Liver (tissue), 9 donors: ENCODE measurements around the gene ANGPT4. TPM values are rescaled to one million over a fixed set of nuclear protein-coding genes. Genes with fewer than 3 reads are reported as not detected.
A peak's percentile ranks its signal among the peaks of the same experiment; 100 is the strongest.

ENCODE experiments used
- DNase-seq: peaks from one replicate; pipeline ENCODE4 v3.0.0-alpha.2; 2017; ENCODE audit warnings: low spot score
- H3K27ac ChIP-seq, 2 donors: one replicate each; pipeline ENCODE4 v1.7.0; 2013; ENCODE audit warnings: inconsistent platforms in 2 of 2, low read length in 2 of 2, control low read depth in 1 of 2, low read depth in 1 of 2, mild to moderate bottlenecking in 1 of 2
- H3K27me3 ChIP-seq, 4 donors: one replicate each; pipeline versions ENCODE4 v1.6.1 to v1.7.0; 2013; ENCODE audit warnings: low read length in 3 of 4, inconsistent platforms in 1 of 4, mild to moderate bottlenecking in 1 of 4, moderate library complexity in 1 of 4; ENCODE audit not compliant: control insufficient read depth in 4 of 4, insufficient read depth in 4 of 4
- H3K36me3 ChIP-seq, 4 donors: one replicate each; pipeline versions ENCODE4 v1.6.1 to v1.7.0; 2013; ENCODE audit warnings: low read length in 3 of 4, mild to moderate bottlenecking in 3 of 4, low read depth in 1 of 4, moderate library complexity in 1 of 4; ENCODE audit not compliant: control insufficient read depth in 4 of 4, insufficient read depth in 3 of 4
- H3K4me1 ChIP-seq, 4 donors: one replicate each; pipeline versions ENCODE4 v1.6.1 to v1.7.0; 2013; ENCODE audit warnings: low read length in 3 of 4, mild to moderate bottlenecking in 3 of 4, moderate library complexity in 1 of 4; ENCODE audit not compliant: control insufficient read depth in 4 of 4, insufficient read depth in 4 of 4
- H3K4me3 ChIP-seq, 3 donors: one replicate each; pipeline versions ENCODE4 v1.6.1 to v1.7.0; 2013; ENCODE audit warnings: low read length in 3 of 3, control low read depth in 1 of 3, low read depth in 1 of 3, mild to moderate bottlenecking in 1 of 3
- H3K9ac ChIP-seq, 2 donors: one replicate each; pipeline ENCODE4 v1.7.0; 2013; ENCODE audit warnings: low read length in 2 of 2, mild to moderate bottlenecking in 2 of 2, moderate library complexity in 2 of 2, control low read depth in 1 of 2, low read depth in 1 of 2
- H3K9me3 ChIP-seq, 4 donors: one replicate each; pipeline versions ENCODE4 v1.6.1 to v1.7.0; 2013; ENCODE audit warnings: low read length in 3 of 4; ENCODE audit not compliant: control insufficient read depth in 4 of 4
- ATF3 ChIP-seq: IDR thresholded peaks from 2 replicates; pipeline ENCODE4 v1.6.1; 2016; ENCODE audit warnings: antibody characterized with exemption
- FOXA1 ChIP-seq: IDR thresholded peaks from 2 replicates; pipeline ENCODE4 v1.6.1; 2016; ENCODE audit warnings: antibody characterized with exemption
- FOXA2 ChIP-seq: IDR thresholded peaks from 2 replicates; pipeline ENCODE4 v1.6.1; 2016; ENCODE audit warnings: antibody characterized with exemption
- GABPA ChIP-seq, 2 donors: IDR thresholded peaks in 1 of 2; conservative IDR thresholded peaks in 1 of 2; 2 replicates each; pipeline ENCODE4 v1.6.1; 2016; ENCODE audit warnings: antibody characterized with exemption in 2 of 2, mild to moderate bottlenecking in 1 of 2, moderate library complexity in 1 of 2
- HNF4A ChIP-seq, 2 donors: conservative IDR thresholded peaks; 2 replicates each; pipeline ENCODE4 v1.6.1; 2016; ENCODE audit warnings: antibody characterized with exemption in 2 of 2, mild to moderate bottlenecking in 2 of 2
- HNF4G ChIP-seq: IDR thresholded peaks from 2 replicates; pipeline ENCODE4 v1.6.1; 2016; ENCODE audit warnings: antibody characterized with exemption
- JUND ChIP-seq, 2 donors: IDR thresholded peaks; 2 replicates each; pipeline ENCODE4 v1.6.1; 2016; ENCODE audit warnings: antibody characterized with exemption in 2 of 2
- MAX ChIP-seq: IDR thresholded peaks from 2 replicates; pipeline ENCODE4 v1.6.1; 2016; ENCODE audit warnings: antibody characterized with exemption
- REST ChIP-seq: IDR thresholded peaks from 2 replicates; pipeline ENCODE4 v1.6.1; 2016; ENCODE audit warnings: antibody characterized with exemption, mild to moderate bottlenecking
- RXRA ChIP-seq, 2 donors: IDR thresholded peaks; 2 replicates each; pipeline ENCODE4 v1.6.1; 2017 to 2018; ENCODE audit warnings: antibody characterized with exemption in 2 of 2, mild to moderate bottlenecking in 1 of 2
- SP1 ChIP-seq: IDR thresholded peaks from 2 replicates; pipeline ENCODE4 v1.6.1; 2018; ENCODE audit warnings: antibody characterized with exemption, mild to moderate bottlenecking
- TAF1 ChIP-seq: conservative IDR thresholded peaks from 2 replicates; pipeline ENCODE4 v1.6.1; 2016; ENCODE audit warnings: antibody characterized with exemption, mild to moderate bottlenecking
- YY1 ChIP-seq: IDR thresholded peaks from 2 replicates; pipeline ENCODE4 v1.6.1; 2016; ENCODE audit warnings: antibody characterized with exemption, mild to moderate bottlenecking
- WGBS: extraction: QIAGEN DNeasy Blood & Tissue Kit; methylation state at CpG from one replicate; pipeline ENCODE4 v1.1.7; 2013; 5-methylcytosine and 5-hydroxymethylcytosine counted together
- polyA plus RNA-seq, 2 donors: library from polyadenylated mRNA; stranded (reverse) in 1 of 2; unstranded in 1 of 2; fragments of 200-250 nt in 1 of 2; fragments of >200 nt in 1 of 2; fragmentation: Nextera tagmentation in 1 of 2; extraction: Ambion mirVana in 1 of 2; gene quantifications; one replicate each; pipeline versions ENCODE4 v1.2.1 to v1.2.3, GENCODE V29; 2013 to 2015
- total RNA-seq, 2 donors: library from RNA; depleted of rRNA; stranded (reverse); fragments of >200 nt; gene quantifications; one replicate each; pipeline ENCODE4 v1.2.3, GENCODE V29; 2014
- TF ChIP-seq, protein P1 (sequence below): fragments of 150-350 bp; IDR thresholded peaks from 2 replicates; pipeline ENCODE4 v1.5.1; 2017; ENCODE audit warnings: improper control_type of control experiment, low read depth, low read length; ENCODE audit not compliant: missing input control
- TF ChIP-seq, protein P2 (sequence below): IDR thresholded peaks from 2 replicates; pipeline ENCODE4 v1.6.1; 2016; ENCODE audit warnings: antibody characterized with exemption
- donor health status: healthy.
- donor health status: healthy.
- donor health status: healthy.
- donor health status: healthy.
- donor health status: healthy.

ANGPT4 gene
- total and polyA plus RNA-seq, 4 donors, result 0.05 to 0.13 (median 0.08) TPM

DNA sequence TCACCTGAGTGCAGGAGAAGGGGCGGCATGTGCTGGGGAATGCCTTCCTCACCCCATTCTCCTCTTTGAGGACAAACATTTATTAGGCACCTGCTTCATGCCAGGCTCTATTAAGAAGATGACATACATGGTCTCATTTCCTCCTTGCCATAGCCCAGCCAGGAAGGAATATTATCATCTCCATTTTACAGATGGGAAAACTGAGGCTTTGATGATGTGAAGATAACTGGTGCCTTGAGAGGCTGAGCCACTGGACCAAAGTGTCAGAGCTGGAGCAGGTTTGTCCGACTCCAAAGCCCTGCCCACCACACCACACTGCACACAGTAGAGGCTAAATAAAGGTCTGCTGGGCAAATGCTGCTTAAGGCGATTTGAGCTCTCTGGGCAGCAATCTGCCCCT lies 45.4 kb downstream of the ANGPT4 start:
- Histone ChIP-seq H3K4me1 (peaks cover 0 to 3% (median 1%) of the 10 kb centered on the region in 4 donors), H3K4me3 (no peak overlapping the region), H3K27me3 (no peaks in the 10 kb centered on the region), H3K9ac (no peak overlapping the region), H3K9me3 (no peaks in the 10 kb centered on the region), H3K36me3 (no peaks in the 10 kb centered on the region), H3K27ac (no peak overlapping the region)
- 81% methylated on average over 3 of the region's 3 CpGs for WGBS
- no peak for DNase-seq
- TF ChIP-seq FOXA2 (no peak), MAX (no peak), FOXA1 (no peak), JUND (IDR thresholded peaks at IDR 0.05) (no peak), RXRA (IDR thresholded peaks at IDR 0.05) (no peak), ATF3 (no peak), YY1 (no peak), SP1 (no peak), HNF4G (no peak), TAF1 (no peak)
- TF ChIP-seq, protein P1, sequence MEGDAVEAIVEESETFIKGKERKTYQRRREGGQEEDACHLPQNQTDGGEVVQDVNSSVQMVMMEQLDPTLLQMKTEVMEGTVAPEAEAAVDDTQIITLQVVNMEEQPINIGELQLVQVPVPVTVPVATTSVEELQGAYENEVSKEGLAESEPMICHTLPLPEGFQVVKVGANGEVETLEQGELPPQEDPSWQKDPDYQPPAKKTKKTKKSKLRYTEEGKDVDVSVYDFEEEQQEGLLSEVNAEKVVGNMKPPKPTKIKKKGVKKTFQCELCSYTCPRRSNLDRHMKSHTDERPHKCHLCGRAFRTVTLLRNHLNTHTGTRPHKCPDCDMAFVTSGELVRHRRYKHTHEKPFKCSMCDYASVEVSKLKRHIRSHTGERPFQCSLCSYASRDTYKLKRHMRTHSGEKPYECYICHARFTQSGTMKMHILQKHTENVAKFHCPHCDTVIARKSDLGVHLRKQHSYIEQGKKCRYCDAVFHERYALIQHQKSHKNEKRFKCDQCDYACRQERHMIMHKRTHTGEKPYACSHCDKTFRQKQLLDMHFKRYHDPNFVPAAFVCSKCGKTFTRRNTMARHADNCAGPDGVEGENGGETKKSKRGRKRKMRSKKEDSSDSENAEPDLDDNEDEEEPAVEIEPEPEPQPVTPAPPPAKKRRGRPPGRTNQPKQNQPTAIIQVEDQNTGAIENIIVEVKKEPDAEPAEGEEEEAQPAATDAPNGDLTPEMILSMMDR, result no peak

GRCh38 chr20:869606-870005 lies 46.5 kb downstream of the ANGPT4 start:
- no peak overlapping the region for H3K4me3 ChIP-seq
- no peak overlapping the region for H3K9ac ChIP-seq
- H3K27ac ChIP-seq, result no peak overlapping the region
- no peaks in the 10 kb centered on the region for H3K36me3 ChIP-seq
- no peak for DNase-seq
- peaks cover 0 to 3% (median 1%) of the 10 kb centered on the region in 4 donors for H3K4me1 ChIP-seq
- WGBS, result 39% methylated on average over 5 of the region's 5 CpGs
- peaks cover 0 to 5% (median 0%) of the 10 kb centered on the region in 4 donors for H3K27me3 ChIP-seq
- no peaks in the 10 kb centered on the region for H3K9me3 ChIP-seq
- TF ChIP-seq YY1 (no peak), RXRA (IDR thresholded peaks at IDR 0.05) (peak; percentile 66 to 89)
- TF ChIP-seq, protein P2, sequence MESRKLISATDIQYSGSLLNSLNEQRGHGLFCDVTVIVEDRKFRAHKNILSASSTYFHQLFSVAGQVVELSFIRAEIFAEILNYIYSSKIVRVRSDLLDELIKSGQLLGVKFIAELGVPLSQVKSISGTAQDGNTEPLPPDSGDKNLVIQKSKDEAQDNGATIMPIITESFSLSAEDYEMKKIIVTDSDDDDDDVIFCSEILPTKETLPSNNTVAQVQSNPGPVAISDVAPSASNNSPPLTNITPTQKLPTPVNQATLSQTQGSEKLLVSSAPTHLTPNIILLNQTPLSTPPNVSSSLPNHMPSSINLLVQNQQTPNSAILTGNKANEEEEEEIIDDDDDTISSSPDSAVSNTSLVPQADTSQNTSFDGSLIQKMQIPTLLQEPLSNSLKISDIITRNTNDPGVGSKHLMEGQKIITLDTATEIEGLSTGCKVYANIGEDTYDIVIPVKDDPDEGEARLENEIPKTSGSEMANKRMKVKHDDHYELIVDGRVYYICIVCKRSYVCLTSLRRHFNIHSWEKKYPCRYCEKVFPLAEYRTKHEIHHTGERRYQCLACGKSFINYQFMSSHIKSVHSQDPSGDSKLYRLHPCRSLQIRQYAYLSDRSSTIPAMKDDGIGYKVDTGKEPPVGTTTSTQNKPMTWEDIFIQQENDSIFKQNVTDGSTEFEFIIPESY, result no peak

- no peaks in the 10 kb centered on the region for H3K9me3 ChIP-seq
- TF ChIP-seq GABPA (IDR thresholded peaks at IDR 0.05 in 1 of 2, conservative IDR thresholded peaks at IDR 0.05 in 1 of 2), result no peak
- no peak for TF ChIP-seq REST
- TF ChIP-seq ATF3, result no peak
- TF ChIP-seq HNF4A (conservative IDR thresholded peaks at IDR 0.05), result no peak
- TF ChIP-seq, protein P1, result no peak
- TF ChIP-seq SP1, result no peak
These were observed 47.9 kb downstream of the ANGPT4 start for GRCh38 chr20:868279-868678.

More at GRCh38 chr20:868279-868678, 47.9 kb downstream of the ANGPT4 start:
- no peak overlapping the region for H3K4me3 ChIP-seq
- no peak overlapping the region for H3K27ac ChIP-seq
- peaks cover 0 to 5% (median 0%) of the 10 kb centered on the region in 4 donors for H3K27me3 ChIP-seq
- peaks cover 0 to 3% (median 1%) of the 10 kb centered on the region in 4 donors for H3K4me1 ChIP-seq
- H3K36me3 ChIP-seq, result no peaks in the 10 kb centered on the region
- 89% methylated on average over 9 of the region's 9 CpGs for WGBS
- no peak for DNase-seq
- no peak overlapping the region for H3K9ac ChIP-seq
